Cerebellar nuclear complex (tissue), 1 donor: ENCODE measurements around the gene ZCCHC7.
"Not testable (repeated sequence)": the region's sequence is repeated elsewhere in the genome, so short reads cannot be mapped to it uniquely, and the experiment has no call there.

Experiments used
- DNase-seq, 2 experiments: peaks; one replicate each; lab custom pipeline; 2025; lab: John Stamatoyannopoulos, UW

Gene ZCCHC7

GRCh38 chr9:37119907-37120842 lies at the start of gene ZCCHC7:
ZCCHC7 (plus strand) TSS chr9:37120574.
- peak; percentile 66 to 92 for DNase-seq

- not testable (repeated sequence) for DNase-seq
Observed at GRCh38 chr9:37074790-37075189, 45.6 kb upstream of the ZCCHC7 start.

- DNase-seq = peak; percentile 60 to 89
Observed at GRCh38 chr9:37079370-37080164, 40.8 kb upstream of the ZCCHC7 start.

- not testable (repeated sequence) for DNase-seq
Observed at GRCh38 chr9:37080165-37080628, 40.2 kb upstream of the ZCCHC7 start.

GRCh38 chr9:37081507-37081906 lies 38.9 kb upstream of the ZCCHC7 start:
- not testable (repeated sequence) for DNase-seq

- DNase-seq = no peak
Observed at GRCh38 chr9:37082214-37082765, 38.1 kb upstream of the ZCCHC7 start.

- DNase-seq = no peak
Observed at GRCh38 chr9:37083654-37084053, 36.7 kb upstream of the ZCCHC7 start.

- DNase-seq = no peak
Observed at GRCh38 chr9:37085233-37085632, 35.1 kb upstream of the ZCCHC7 start.

GRCh38 chr9:37092714-37093295 lies 27.6 kb upstream of the ZCCHC7 start:
- DNase-seq = not testable (repeated sequence)

- DNase-seq = no peak
Observed at GRCh38 chr9:37094751-37095150, 25.6 kb upstream of the ZCCHC7 start.

GRCh38 chr9:37096628-37097027 lies 23.7 kb upstream of the ZCCHC7 start:
- DNase-seq = no peak

GRCh38 chr9:37097294-37097693 lies 23.1 kb upstream of the ZCCHC7 start:
- no peak for DNase-seq

- no peak for DNase-seq
Observed at GRCh38 chr9:37100327-37100726, 20.0 kb upstream of the ZCCHC7 start.

- DNase-seq = no peak
Observed at GRCh38 chr9:37100741-37101140, 19.6 kb upstream of the ZCCHC7 start.

- DNase-seq = no peak
Observed at GRCh38 chr9:37102486-37102885, 17.9 kb upstream of the ZCCHC7 start.

- no peak for DNase-seq
Observed at GRCh38 chr9:37104183-37104889, 16.0 kb upstream of the ZCCHC7 start.

- no peak for DNase-seq
Observed at GRCh38 chr9:37105234-37105633, 15.1 kb upstream of the ZCCHC7 start.

GRCh38 chr9:37107701-37108100 lies 12.7 kb upstream of the ZCCHC7 start:
- DNase-seq = no peak

GRCh38 chr9:37114442-37114841 lies 5.9 kb upstream of the ZCCHC7 start:
- not testable (repeated sequence) for DNase-seq

GRCh38 chr9:37117956-37118355 lies 2.4 kb upstream of the ZCCHC7 start:
- no peak for DNase-seq

- no peak for DNase-seq
Observed at GRCh38 chr9:37119360-37119759, 1.0 kb upstream of the ZCCHC7 start.
